HCT116 (cell line): ENCODE results near the gene SEMA3F.

Source experiments
- CTCF ChIP-seq, 3 experiments: fragments of 200-600 bp in 1 of 3; sonication (generic) in 1 of 3; IDR thresholded peaks in 2 of 3; conservative IDR thresholded peaks in 1 of 3; 2 replicates each; pipeline ENCODE4 v1.5.1; 2012 to 2017; ENCODE audit warnings: low read depth in 2 of 3, low read length in 2 of 3, antibody characterized with exemption in 1 of 3, borderline replicate concordance in 1 of 3, control low read depth in 1 of 3, mild to moderate bottlenecking in 1 of 3, mixed read lengths in 1 of 3, mixed run types in 1 of 3, moderate library complexity in 1 of 3; ENCODE audit not compliant: insufficient read depth in 1 of 3
- EZH2phosphoT487 ChIP-seq: fragments of 200-600 bp; IDR thresholded peaks from 2 replicates; pipeline ENCODE4 v1.6.1; 2018; ENCODE audit warnings: antibody characterized with exemption, borderline replicate concordance
- POLR2A ChIP-seq: IDR thresholded peaks from 2 replicates; pipeline ENCODE4 v1.7.0; 2011; ENCODE audit warnings: borderline replicate concordance; ENCODE audit not compliant: insufficient read depth, insufficient read length; ENCODE audit errors: extremely low read depth
- SIN3A ChIP-seq: IDR thresholded peaks from 2 replicates; pipeline ENCODE4 v1.6.1; 2012; ENCODE audit warnings: low read depth
- SP1 ChIP-seq: IDR thresholded peaks from 2 replicates; pipeline ENCODE4 v1.6.1; 2012; ENCODE audit warnings: low read depth
- TF ChIP-seq, protein P1 (sequence below): IDR thresholded peaks from 2 replicates; pipeline ENCODE4 v1.6.1; 2012

DNA sequence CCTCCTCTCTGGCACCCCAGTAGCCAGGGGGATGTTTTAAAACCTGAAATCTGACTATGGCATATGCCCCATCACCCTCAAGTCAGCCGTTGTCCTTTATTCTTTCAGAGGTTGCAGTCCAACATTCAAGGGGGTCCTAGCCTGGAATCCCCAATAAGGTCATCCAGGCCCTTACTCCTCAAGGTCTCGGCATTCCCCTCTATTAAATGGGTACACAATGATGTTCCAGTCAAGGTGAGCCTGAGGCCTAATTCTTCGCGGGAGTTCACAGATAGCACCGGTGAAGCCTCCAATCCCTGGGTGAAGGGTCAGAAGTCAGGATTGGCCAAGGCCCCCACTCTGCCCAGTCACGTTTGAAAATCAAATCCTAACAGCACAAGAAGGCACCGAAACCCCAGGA is 8.1 kb upstream of the SEMA3F start:
- TF ChIP-seq SIN3A (no peak), CTCF (IDR thresholded peaks at IDR 0.05 in 2 of 3, conservative IDR thresholded peaks at IDR 0.05 in 1 of 3; ENCODE audit: borderline replicate concordance in 1 of 3, insufficient read depth in 1 of 3, low read depth in 2 of 3, low read length in 2 of 3) (no peak), POLR2A (no peak), EZH2phosphoT487 (no peak), SP1 (no peak)
- TF ChIP-seq, protein P1, sequence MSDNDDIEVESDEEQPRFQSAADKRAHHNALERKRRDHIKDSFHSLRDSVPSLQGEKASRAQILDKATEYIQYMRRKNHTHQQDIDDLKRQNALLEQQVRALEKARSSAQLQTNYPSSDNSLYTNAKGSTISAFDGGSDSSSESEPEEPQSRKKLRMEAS: no peak
